ENCODE measurements around the gene WBP1L. TPM values are rescaled to one million over a fixed set of nuclear protein-coding genes. Genes with fewer than 3 reads are reported as not detected.

Gene WBP1L
- polyA plus RNA-seq, 1 donor from 2014 or later, result 20.8 TPM

DNA sequence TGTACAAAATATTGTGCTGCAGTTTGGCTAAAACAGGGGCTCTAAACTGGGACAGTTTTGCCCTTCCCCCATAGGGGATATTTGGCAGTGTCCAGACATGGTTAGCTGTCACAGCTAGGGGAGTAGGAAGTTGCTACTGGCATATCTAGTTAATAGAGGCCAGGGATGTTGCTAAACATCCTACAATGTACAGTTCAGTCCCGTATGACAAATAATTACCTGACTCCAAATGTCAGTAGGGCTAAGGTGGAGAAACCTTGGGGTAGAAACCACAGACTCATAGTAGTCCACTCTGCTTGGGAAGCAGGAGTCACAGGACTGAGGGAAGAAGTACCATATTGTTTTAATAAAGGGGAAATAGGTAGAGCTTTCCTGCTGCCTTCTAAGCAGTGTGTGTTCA lies 39.8 kb downstream of the WBP1L start:
- no peaks in the 10 kb centered on the region for H3F3A ChIP-seq (ENCODE audit: insufficient read depth, low read length, poor library complexity, severe bottlenecking)
- H3K9me2 ChIP-seq (ENCODE audit: insufficient read depth, low read length), result no peaks in the 10 kb centered on the region
- no peak overlapping the region for H3K4me2 ChIP-seq (ENCODE audit: low read length)
- H3K9ac ChIP-seq (ENCODE audit: low read length), result no peak overlapping the region
- H3K9me3 ChIP-seq (ENCODE audit: low read length), result no peaks in the 10 kb centered on the region
- peaks cover 7% of the 10 kb centered on the region for H3K79me2 ChIP-seq (replicated peaks; ENCODE audit: insufficient read depth, low read length)
- H3K27ac ChIP-seq (ENCODE audit: low read length), result no peak overlapping the region
- H3K27me3 ChIP-seq (ENCODE audit: insufficient read depth, low read depth, low read length), result no peaks in the 10 kb centered on the region
- no peaks in the 10 kb centered on the region for H4K20me1 ChIP-seq (ENCODE audit: insufficient read depth)
- no peaks in the 10 kb centered on the region for H3K36me3 ChIP-seq (ENCODE audit: insufficient read depth, low read length)
- H2AFZ ChIP-seq (ENCODE audit: low read depth, low read length), result no peak overlapping the region
- TF ChIP-seq TAF1 (IDR thresholded peaks at IDR 0.05; ENCODE audit: low read depth) (no peak), CTCF (IDR thresholded peaks at IDR 0.05; ENCODE audit: poor library complexity, severe bottlenecking) (no peak), POLR2AphosphoS5 (IDR thresholded peaks at IDR 0.05) (no peak)
- TF ChIP-seq, protein P1, sequence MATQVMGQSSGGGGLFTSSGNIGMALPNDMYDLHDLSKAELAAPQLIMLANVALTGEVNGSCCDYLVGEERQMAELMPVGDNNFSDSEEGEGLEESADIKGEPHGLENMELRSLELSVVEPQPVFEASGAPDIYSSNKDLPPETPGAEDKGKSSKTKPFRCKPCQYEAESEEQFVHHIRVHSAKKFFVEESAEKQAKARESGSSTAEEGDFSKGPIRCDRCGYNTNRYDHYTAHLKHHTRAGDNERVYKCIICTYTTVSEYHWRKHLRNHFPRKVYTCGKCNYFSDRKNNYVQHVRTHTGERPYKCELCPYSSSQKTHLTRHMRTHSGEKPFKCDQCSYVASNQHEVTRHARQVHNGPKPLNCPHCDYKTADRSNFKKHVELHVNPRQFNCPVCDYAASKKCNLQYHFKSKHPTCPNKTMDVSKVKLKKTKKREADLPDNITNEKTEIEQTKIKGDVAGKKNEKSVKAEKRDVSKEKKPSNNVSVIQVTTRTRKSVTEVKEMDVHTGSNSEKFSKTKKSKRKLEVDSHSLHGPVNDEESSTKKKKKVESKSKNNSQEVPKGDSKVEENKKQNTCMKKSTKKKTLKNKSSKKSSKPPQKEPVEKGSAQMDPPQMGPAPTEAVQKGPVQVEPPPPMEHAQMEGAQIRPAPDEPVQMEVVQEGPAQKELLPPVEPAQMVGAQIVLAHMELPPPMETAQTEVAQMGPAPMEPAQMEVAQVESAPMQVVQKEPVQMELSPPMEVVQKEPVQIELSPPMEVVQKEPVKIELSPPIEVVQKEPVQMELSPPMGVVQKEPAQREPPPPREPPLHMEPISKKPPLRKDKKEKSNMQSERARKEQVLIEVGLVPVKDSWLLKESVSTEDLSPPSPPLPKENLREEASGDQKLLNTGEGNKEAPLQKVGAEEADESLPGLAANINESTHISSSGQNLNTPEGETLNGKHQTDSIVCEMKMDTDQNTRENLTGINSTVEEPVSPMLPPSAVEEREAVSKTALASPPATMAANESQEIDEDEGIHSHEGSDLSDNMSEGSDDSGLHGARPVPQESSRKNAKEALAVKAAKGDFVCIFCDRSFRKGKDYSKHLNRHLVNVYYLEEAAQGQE (IDR thresholded peaks at IDR 0.05; ENCODE audit: borderline replicate concordance), result no peak
- no peak overlapping the region for H3K4me3 ChIP-seq (ENCODE audit: low read length)

- Histone ChIP-seq H3K27ac (ENCODE audit: low read length) (no peak overlapping the region), H3K9me2 (ENCODE audit: insufficient read depth, low read length) (no peaks in the 10 kb centered on the region), H3K79me2 (replicated peaks; ENCODE audit: insufficient read depth, low read length) (peaks cover 7% of the 10 kb centered on the region), H3K9me3 (ENCODE audit: low read length) (no peaks in the 10 kb centered on the region), H3K4me3 (ENCODE audit: low read length) (no peak overlapping the region), H2AFZ (ENCODE audit: low read depth, low read length) (no peak overlapping the region), H4K20me1 (ENCODE audit: insufficient read depth) (no peaks in the 10 kb centered on the region), H3K9ac (ENCODE audit: low read length) (no peak overlapping the region), H3K27me3 (ENCODE audit: insufficient read depth, low read depth, low read length) (no peaks in the 10 kb centered on the region), H3K36me3 (ENCODE audit: insufficient read depth, low read length) (no peaks in the 10 kb centered on the region), H3F3A (ENCODE audit: insufficient read depth, low read length, poor library complexity, severe bottlenecking) (no peaks in the 10 kb centered on the region), H3K4me2 (ENCODE audit: low read length) (no peak overlapping the region)
- TF ChIP-seq MXI1 (conservative IDR thresholded peaks at IDR 0.05; ENCODE audit: poor library complexity, severe bottlenecking) (no peak), EP300 (conservative IDR thresholded peaks at IDR 0.05; ENCODE audit: poor library complexity, severe bottlenecking) (no peak), TAF1 (IDR thresholded peaks at IDR 0.05; ENCODE audit: low read depth) (no peak), RAD21 (conservative IDR thresholded peaks at IDR 0.05) (no peak), CTCF (IDR thresholded peaks at IDR 0.05; ENCODE audit: poor library complexity, severe bottlenecking) (no peak), SMC3 (conservative IDR thresholded peaks at IDR 0.05; ENCODE audit: poor library complexity) (no peak), POLR2AphosphoS5 (IDR thresholded peaks at IDR 0.05) (no peak), EZH2 (IDR thresholded peaks at IDR 0.05; ENCODE audit: borderline replicate concordance, insufficient read depth, low read length, poor library complexity, severe bottlenecking) (no peak)
- TF ChIP-seq, protein P1 (IDR thresholded peaks at IDR 0.05; ENCODE audit: borderline replicate concordance), result no peak
Measured at GRCh38 chr10:102785818-102786217, 42.1 kb downstream of the WBP1L start.
